Thyroid gland (tissue), 4 donors: ENCODE measurements around the gene GMPR. TPM values are rescaled to one million over a fixed set of nuclear protein-coding genes. Genes with fewer than 3 reads are reported as not detected.

ENCODE experiments used
- DNase-seq, 2 donors: peaks; one replicate each; pipeline ENCODE4 v3.0.0-alpha.2; 2019
- H3K27ac ChIP-seq, 3 donors: fragments of 200-600 bp; sonication (generic); 1 replicate in 2 of 3; 2 replicates in 1 of 3; pipeline ENCODE4 v1.5.1; 2016 to 2019; ENCODE audit warnings: mild to moderate bottlenecking in 1 of 3, moderate library complexity in 1 of 3
- H3K27me3 ChIP-seq: fragments of 200-600 bp; sonication (generic); one replicate; pipeline ENCODE4 v1.5.1; 2019
- H3K36me3 ChIP-seq, 2 donors: fragments of 200-600 bp; sonication (generic); one replicate each; pipeline ENCODE4 v1.5.1; 2016 to 2019
- H3K4me1 ChIP-seq, 2 donors: fragments of 200-600 bp; sonication (generic); one replicate each; pipeline ENCODE4 v1.5.1; 2017 to 2019
- H3K4me3 ChIP-seq, 3 donors: fragments of 200-600 bp; sonication (generic); replicated peaks in 1 of 3; 1 replicate in 2 of 3; 2 replicates in 1 of 3; pipeline ENCODE4 v1.5.1; 2016; ENCODE audit warnings: mild to moderate bottlenecking in 1 of 3
- H3K9me3 ChIP-seq: fragments of 200-600 bp; sonication (generic); one replicate; pipeline ENCODE4 v1.5.1; 2017
- CTCF ChIP-seq, 6 experiments: fragments of 200-600 bp in 3 of 6; fragments of 450-650 bp in 3 of 6; sonication (generic) in 3 of 6; IDR thresholded peaks; one replicate each; pipeline ENCODE4 v1.5.1; 2016 to 2019; ENCODE audit warnings: antibody characterized with exemption in 6 of 6, mild to moderate bottlenecking in 2 of 6, inconsistent platforms in 1 of 6, moderate library complexity in 1 of 6
- POLR2A ChIP-seq, 2 donors: fragments of 450-650 bp; IDR thresholded peaks; one replicate each; pipeline ENCODE4 v1.6.1; 2017; ENCODE audit warnings: antibody characterized with exemption in 2 of 2, mild to moderate bottlenecking in 2 of 2, moderate library complexity in 1 of 2
- WGBS, 2 donors: methylation state at CpG; one replicate each; pipeline ENCODE4 v1.1.5; 2017; 5-methylcytosine and 5-hydroxymethylcytosine counted together
- intact Hi-C: fragments of 100-400 bp; cut with DNase I; formaldehyde crosslinking; loops from one replicate; pipeline ENCODE4 v1.15.1; 2023
- total RNA-seq, 4 donors: library from RNA; depleted of rRNA; stranded (reverse); fragments of >200 nt; gene quantifications; one replicate each; pipeline ENCODE4 v1.2.3, GENCODE V29; 2016

The GMPR gene
- total RNA-seq, 4 donors from 2014 or later: 2.8 to 10.8 (median 3.3) TPM

GRCh38 chr6:16292432-16292831, 54.0 kb downstream of the GMPR start:
- no peaks in the 10 kb centered on the region for H3K36me3 ChIP-seq
- H3K4me1 ChIP-seq: peaks cover 6 to 12% of the 10 kb centered on the region in 2 donors
- H3K27ac ChIP-seq: peak overlapping the region in 1 of 3 donors; percentile 5
- TF ChIP-seq POLR2A (IDR thresholded peaks at IDR 0.05) (no peak), CTCF (IDR thresholded peaks at IDR 0.05) (peak in 2 of 6 experiments; percentile 4 to 21)
- 39 to 53% methylated on average over 5 of the region's 5 CpGs for WGBS, 2 donors
- peak; percentile 40 to 46 for DNase-seq
- H3K4me3 ChIP-seq: no peak overlapping the region
- intact Hi-C loops: no loop called here
- no peaks in the 10 kb centered on the region for H3K27me3 ChIP-seq
- no peaks in the 10 kb centered on the region for H3K9me3 ChIP-seq

GRCh38 chr6:16292942-16293341, 54.6 kb downstream of the GMPR start:
- no peaks in the 10 kb centered on the region for H3K27me3 ChIP-seq
- H3K4me1 ChIP-seq: peaks cover 6 to 12% of the 10 kb centered on the region in 2 donors
- no peaks in the 10 kb centered on the region for H3K9me3 ChIP-seq
- no peaks in the 10 kb centered on the region for H3K36me3 ChIP-seq
- no peak overlapping the region for H3K4me3 ChIP-seq
- WGBS, 2 donors: 42 to 43% methylated on average over 8 of the region's 8 CpGs
- intact Hi-C loops: no loop called here
- peak overlapping the region in 1 of 3 donors; percentile 5 for H3K27ac ChIP-seq
- TF ChIP-seq POLR2A (IDR thresholded peaks at IDR 0.05) (no peak), CTCF (IDR thresholded peaks at IDR 0.05) (no peak)
- no peak for DNase-seq

GRCh38 chr6:16294371-16294770, 56.0 kb downstream of the GMPR start:
- no peak overlapping the region for H3K4me3 ChIP-seq
- intact Hi-C loops: no loop called here
- H3K9me3 ChIP-seq: no peaks in the 10 kb centered on the region
- DNase-seq: no peak
- no peak overlapping the region for H3K27ac ChIP-seq
- H3K36me3 ChIP-seq: no peaks in the 10 kb centered on the region
- no peak for TF ChIP-seq CTCF (IDR thresholded peaks at IDR 0.05)
- no peak for TF ChIP-seq POLR2A (IDR thresholded peaks at IDR 0.05)
- no peaks in the 10 kb centered on the region for H3K27me3 ChIP-seq
- H3K4me1 ChIP-seq: peaks cover 6 to 12% of the 10 kb centered on the region in 2 donors
- WGBS, 2 donors: 87 to 92% methylated on average over 10 of the region's 10 CpGs

- no peak for DNase-seq
- Histone ChIP-seq H3K27me3 (no peaks in the 10 kb centered on the region), H3K36me3 (no peaks in the 10 kb centered on the region), H3K4me1 (peaks cover 6 to 12% of the 10 kb centered on the region in 2 donors), H3K27ac (no peak overlapping the region), H3K9me3 (no peaks in the 10 kb centered on the region), H3K4me3 (no peak overlapping the region)
- 90 to 92% methylated on average over 13 to 15 of the region's 15 CpGs for WGBS, 2 donors
- TF ChIP-seq POLR2A (IDR thresholded peaks at IDR 0.05) (no peak), CTCF (IDR thresholded peaks at IDR 0.05) (no peak)
- intact Hi-C loops: no loop called here
Observed at GRCh38 chr6:16295060-16295459, 56.7 kb downstream of the GMPR start.

- H3K4me3 ChIP-seq: no peak overlapping the region
- no peaks in the 10 kb centered on the region for H3K36me3 ChIP-seq
- intact Hi-C loops: no loop called here
- no peaks in the 10 kb centered on the region for H3K9me3 ChIP-seq
- H3K27me3 ChIP-seq: no peaks in the 10 kb centered on the region
- WGBS, 2 donors: 85 to 91% methylated on average over 5 of the region's 5 CpGs
- H3K4me1 ChIP-seq: peaks cover 6 to 12% of the 10 kb centered on the region in 2 donors
- TF ChIP-seq CTCF (IDR thresholded peaks at IDR 0.05) (no peak), POLR2A (IDR thresholded peaks at IDR 0.05) (no peak)
- no peak overlapping the region for H3K27ac ChIP-seq
- DNase-seq: no peak
Observed at GRCh38 chr6:16295471-16295870, 57.1 kb downstream of the GMPR start.
